Smooth muscle cell (in vitro differentiated cells): ENCODE measurements around the gene RGPD8. TPM values are rescaled to one million over a fixed set of nuclear protein-coding genes. Genes with fewer than 3 reads are reported as not detected.

Experiments used
- DNase-seq: peaks from one replicate; lab custom pipeline; 2025; ENCODE audit not compliant: unreplicated experiment; lab: John Stamatoyannopoulos, UW
- H2AFZ ChIP-seq: fragments of 200-600 bp; sonication (generic); 2 replicates; pipeline ENCODE4 v1.6.0; 2016; ENCODE audit warnings: antibody characterized with exemption, low read depth, mild to moderate bottlenecking
- H3F3A ChIP-seq: fragments of 200-600 bp; sonication (generic); 2 replicates; pipeline ENCODE4 v1.6.0; 2017; ENCODE audit warnings: antibody characterized with exemption, low read depth
- H3K27ac ChIP-seq: fragments of 200-600 bp; sonication (generic); 2 replicates; pipeline ENCODE4 v1.5.1; 2016; ENCODE audit warnings: low read depth, mild to moderate bottlenecking
- H3K27me3 ChIP-seq: fragments of 200-600 bp; sonication (generic); 2 replicates; pipeline ENCODE4 v1.6.1; 2016; ENCODE audit warnings: low read depth, mild to moderate bottlenecking
- H3K36me3 ChIP-seq: fragments of 200-600 bp; sonication (generic); 2 replicates; pipeline ENCODE4 v1.5.1; 2016; ENCODE audit warnings: low read depth
- H3K4me1 ChIP-seq: fragments of 200-600 bp; sonication (generic); 2 replicates; pipeline ENCODE4 v1.5.1; 2016; ENCODE audit warnings: low read depth
- H3K4me2 ChIP-seq: fragments of 200-600 bp; sonication (generic); 2 replicates; pipeline ENCODE4 v1.6.0; 2016; ENCODE audit warnings: mild to moderate bottlenecking
- H3K4me3 ChIP-seq: fragments of 200-600 bp; sonication (generic); 2 replicates; pipeline ENCODE4 v1.5.1; 2016; ENCODE audit warnings: mild to moderate bottlenecking
- H3K79me2 ChIP-seq: fragments of 200-600 bp; sonication (generic); 2 replicates; pipeline ENCODE4 v1.6.0; 2016; ENCODE audit warnings: low read depth, mild to moderate bottlenecking
- H3K9ac ChIP-seq: fragments of 200-600 bp; sonication (generic); 2 replicates; pipeline ENCODE4 v1.6.0; 2016; ENCODE audit warnings: low read depth
- H3K9me3 ChIP-seq: fragments of 200-600 bp; sonication (generic); replicated peaks from 2 replicates; pipeline ENCODE4 v1.5.1; 2016; ENCODE audit warnings: low read depth
- H4K20me1 ChIP-seq: fragments of 200-600 bp; sonication (generic); 2 replicates; pipeline ENCODE4 v1.6.0; 2016; ENCODE audit warnings: low read depth
- CTCF ChIP-seq: fragments of 200-600 bp; sonication (generic); IDR thresholded peaks from 2 replicates; pipeline ENCODE4 v1.5.1; 2017; ENCODE audit warnings: borderline replicate concordance, mild to moderate bottlenecking, antibody characterized with exemption; ENCODE audit not compliant: insufficient read depth, poor library complexity, severe bottlenecking
- WGBS: methylation state at CpG from one replicate; pipeline ENCODE4 v1.1.7; 2016; ENCODE audit warnings: low lambda C conversion rate; 5-methylcytosine and 5-hydroxymethylcytosine counted together
- polyA plus RNA-seq: library from polyadenylated mRNA; unstranded; fragments of >200 nt; fragmentation: Nextera tagmentation; extraction: Ambion mirVana; gene quantifications from 2 replicates; pipeline ENCODE4 v1.2.1, GENCODE V29; 2016
- small RNA-seq: library from RNA; depleted of rRNA; stranded (forward); fragments of <200 nt; gene quantifications from one replicate; pipeline ENCODE3, GENCODE V24; 2014
- total RNA-seq: library from RNA; depleted of rRNA; stranded (reverse); fragments of >200 nt; gene quantifications from 2 replicates; pipeline ENCODE4 v1.2.3, GENCODE V29; 2014

RGPD8 gene
- total and polyA plus RNA-seq, 2 experiments from 2014 or later: 1.1 to 13.1 TPM

DNA sequence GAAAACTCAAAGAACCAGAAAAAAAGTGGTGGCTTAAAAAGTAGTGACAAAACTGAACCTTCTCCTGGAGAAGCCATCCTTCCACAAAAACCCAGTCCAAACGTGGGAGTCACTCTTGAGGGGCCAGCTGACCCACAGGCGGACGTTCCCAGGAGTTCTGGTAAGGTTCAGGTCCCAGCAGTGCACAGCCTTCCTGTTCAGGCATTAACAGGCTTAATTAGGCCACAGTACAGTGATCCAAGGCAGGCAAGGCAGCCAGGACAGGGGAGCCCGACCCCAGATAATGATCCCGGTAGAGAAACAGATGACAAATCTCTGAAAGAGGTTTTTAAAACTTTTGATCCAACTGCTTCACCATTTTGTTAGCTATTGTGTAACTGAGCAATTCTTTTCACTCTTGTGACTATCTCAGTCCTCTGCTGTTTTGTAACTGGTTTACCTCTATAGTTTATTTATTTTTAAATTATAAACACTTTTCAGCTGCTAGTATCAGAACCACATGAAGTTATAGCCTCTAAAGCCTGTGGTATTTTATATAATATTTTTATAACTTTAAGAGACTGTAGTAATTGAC, 101.2 kb downstream of the RGPD8 start:
- no peaks in the 10 kb centered on the region for H3K79me2 ChIP-seq
- no peaks in the 10 kb centered on the region for H3F3A ChIP-seq
- H3K9ac ChIP-seq: no peak overlapping the region
- DNase-seq: no peak
- no peak for TF ChIP-seq CTCF
- no peak overlapping the region for H3K27ac ChIP-seq
- no peak overlapping the region for H3K4me2 ChIP-seq
- H3K9me3 ChIP-seq: no peaks in the 10 kb centered on the region
- no peak overlapping the region for H3K4me3 ChIP-seq
- peaks cover 3% of the 10 kb centered on the region for H3K36me3 ChIP-seq
- no peak overlapping the region for H2AFZ ChIP-seq
- no peaks in the 10 kb centered on the region for H4K20me1 ChIP-seq
- 75% methylated on average over 5 of the region's 5 CpGs for WGBS
- no peaks in the 10 kb centered on the region for H3K27me3 ChIP-seq
- no peaks in the 10 kb centered on the region for H3K4me1 ChIP-seq

DNA sequence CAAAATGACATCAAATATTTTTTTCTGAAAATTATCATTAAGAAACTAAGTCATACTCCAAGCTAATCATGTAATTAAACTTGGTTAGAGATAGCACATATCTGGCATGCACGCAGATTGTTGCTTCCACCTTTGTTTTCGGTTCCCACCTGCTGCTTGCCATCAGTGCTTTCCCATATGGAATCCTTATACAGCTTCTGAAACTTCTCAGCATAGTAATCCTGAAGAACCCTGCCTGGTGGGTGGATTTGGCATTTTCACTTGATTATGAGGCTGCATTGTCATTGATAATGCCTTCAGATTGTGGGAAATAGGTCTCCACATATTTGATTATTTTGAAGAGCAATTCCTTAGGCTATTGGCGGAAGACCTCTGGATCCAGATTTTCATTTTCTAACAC, 110.5 kb downstream of the RGPD8 start:
- Histone ChIP-seq H3F3A (no peaks in the 10 kb centered on the region), H2AFZ (no peak overlapping the region), H3K4me2 (no peak overlapping the region), H3K36me3 (no peaks in the 10 kb centered on the region), H3K79me2 (no peaks in the 10 kb centered on the region), H3K4me3 (no peak overlapping the region), H3K27ac (no peak overlapping the region), H3K4me1 (no peaks in the 10 kb centered on the region), H3K9me3 (no peaks in the 10 kb centered on the region), H4K20me1 (no peaks in the 10 kb centered on the region), H3K9ac (no peak overlapping the region), H3K27me3 (no peaks in the 10 kb centered on the region)
- DNase-seq: no peak
- TF ChIP-seq CTCF: no peak
- 89% methylated on average over 3 of the region's 3 CpGs for WGBS

DNA sequence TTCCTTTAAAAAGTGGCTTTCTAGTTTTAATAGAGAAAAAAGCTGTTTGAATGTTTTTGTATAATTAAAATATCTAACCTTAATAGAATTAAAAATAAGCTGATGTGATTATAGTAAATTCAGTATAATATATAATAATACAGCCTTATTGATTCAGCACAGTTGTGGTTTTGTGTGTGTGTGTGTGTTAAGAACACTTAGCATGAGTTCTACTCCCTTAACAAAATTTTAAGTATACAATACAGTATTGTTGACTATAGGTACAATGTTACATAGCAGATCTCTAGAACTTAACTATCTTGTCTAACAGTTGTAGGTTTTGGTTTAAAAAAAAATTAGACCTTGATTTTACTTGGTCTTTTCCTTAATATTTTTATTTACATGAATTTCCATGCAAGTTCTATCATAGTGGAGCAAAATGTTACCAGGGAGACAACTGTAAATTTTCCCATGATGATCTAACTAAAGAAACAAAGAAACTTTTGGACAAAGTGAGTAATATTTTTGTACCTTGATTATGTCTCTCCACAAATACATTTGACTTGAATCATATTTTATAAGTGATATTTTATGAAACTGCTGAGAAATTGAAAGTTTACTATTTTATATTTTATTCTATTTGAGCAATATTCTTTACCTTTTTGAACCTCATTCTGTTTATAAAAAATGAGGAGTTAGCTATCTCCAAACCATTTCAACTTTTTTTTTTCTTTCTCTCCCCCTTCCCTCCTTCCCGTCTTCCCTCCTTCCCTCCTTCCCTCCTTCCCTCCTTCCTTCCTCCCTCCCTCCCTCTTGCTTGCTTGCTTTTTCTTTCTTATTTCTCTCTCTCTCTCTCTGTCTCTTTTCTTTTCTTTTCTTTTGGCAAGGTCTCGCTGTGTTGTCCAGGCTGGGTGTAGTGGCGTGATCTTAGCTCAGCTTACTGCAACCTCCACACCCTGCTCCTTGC, 111.8 kb downstream of the RGPD8 start:
- H3K27ac ChIP-seq: no peak overlapping the region
- WGBS: 76% methylated on average over 2 of the region's 3 CpGs
- H3K4me1 ChIP-seq: no peaks in the 10 kb centered on the region
- H3K36me3 ChIP-seq: no peaks in the 10 kb centered on the region
- no peak for TF ChIP-seq CTCF
- no peak overlapping the region for H3K4me2 ChIP-seq
- no peak overlapping the region for H2AFZ ChIP-seq
- H4K20me1 ChIP-seq: no peaks in the 10 kb centered on the region
- H3K79me2 ChIP-seq: no peaks in the 10 kb centered on the region
- no peak overlapping the region for H3K4me3 ChIP-seq
- no peaks in the 10 kb centered on the region for H3K9me3 ChIP-seq
- H3K27me3 ChIP-seq: no peaks in the 10 kb centered on the region
- no peak for DNase-seq
- H3K9ac ChIP-seq: no peak overlapping the region
- no peaks in the 10 kb centered on the region for H3F3A ChIP-seq

Small RNAs within 50 kb of the gene (small RNA-seq; reads per million reads assigned to genes)
- not detected for gene AC115115.1

Other genes with a start within 250 kb of the RGPD8 start
- gene ZC3H8, start 178.6 kb downstream of the RGPD8 start, total RNA-seq: 3.2 and 5.9 TPM in 2 replicates
- 9.1 and 12.7 TPM in 2 replicates for gene ZC3H8, start 178.6 kb downstream of the RGPD8 start, polyA plus RNA-seq
- 7.6 and 8.4 TPM in 2 replicates for gene ZC3H6, start 158.0 kb downstream of the RGPD8 start, total RNA-seq
- 1.9 and 2.8 TPM in 2 replicates for gene ZC3H6, start 158.0 kb downstream of the RGPD8 start, polyA plus RNA-seq
- 27.2 and 33.2 TPM in 2 replicates for gene TTL, start 48.5 kb upstream of the RGPD8 start, total RNA-seq
- gene TTL, start 48.5 kb upstream of the RGPD8 start, polyA plus RNA-seq: 22.4 and 36.7 TPM in 2 replicates
- gene POLR1B, start 108.8 kb upstream of the RGPD8 start, total RNA-seq: 12.5 and 16.9 TPM in 2 replicates
- gene POLR1B, start 108.8 kb upstream of the RGPD8 start, polyA plus RNA-seq: 7.4 and 7.6 TPM in 2 replicates
- 11.2 and 14.3 TPM in 2 replicates for gene CHCHD5, start 151.0 kb upstream of the RGPD8 start, total RNA-seq
- gene CHCHD5, start 151.0 kb upstream of the RGPD8 start, polyA plus RNA-seq: 56.4 and 67.6 TPM in 2 replicates
- gene SLC20A1, start 212.3 kb upstream of the RGPD8 start, total RNA-seq: 96.0 and 106 TPM in 2 replicates
- gene SLC20A1, start 212.3 kb upstream of the RGPD8 start, polyA plus RNA-seq: 77.2 and 93.4 TPM in 2 replicates